Natural killer cell (primary cell): ENCODE results near the gene C19orf67. TPM values are rescaled to one million over a fixed set of nuclear protein-coding genes. Genes with fewer than 3 reads are reported as not detected.

Experiments
- ATAC-seq, 3 donors: fragments of 150-1000 bp in 2 of 3; fragments of 200-7000 bp in 1 of 3; cut with Tn5 transposase; 1 replicate in 1 of 3; 2 replicates in 2 of 3; pipeline ENCODE4 v1.10.0; 2021; ENCODE audit warnings: mild to moderate bottlenecking in 2 of 3, moderate library complexity in 2 of 3
- DNase-seq, 2 donors: peaks; one replicate each; pipeline versions ENCODE4 v3.0.0 to v3.0.0-alpha.2; 2013 to 2021; ENCODE audit warnings: mixed read lengths in 1 of 2
- H3K27ac ChIP-seq: one replicate; pipeline ENCODE4 v1.5.1; 2013; ENCODE audit warnings: mild to moderate bottlenecking, low read length
- H3K27me3 ChIP-seq: one replicate; pipeline ENCODE4 v1.6.1; 2013; ENCODE audit warnings: low read length; ENCODE audit not compliant: control insufficient read depth, insufficient read depth
- H3K36me3 ChIP-seq: one replicate; pipeline ENCODE4 v1.6.1; 2013; ENCODE audit warnings: low read length; ENCODE audit not compliant: control insufficient read depth, insufficient read depth
- H3K4me1 ChIP-seq: one replicate; pipeline ENCODE4 v1.6.1; 2013; ENCODE audit warnings: low read length; ENCODE audit not compliant: control insufficient read depth, insufficient read depth
- H3K4me3 ChIP-seq: one replicate; pipeline ENCODE4 v1.5.1; 2013; ENCODE audit warnings: low read length
- H3K9me3 ChIP-seq: one replicate; pipeline ENCODE4 v1.6.1; 2013; ENCODE audit warnings: low read length; ENCODE audit not compliant: control insufficient read depth, insufficient read depth
- H3K27ac Mint-ChIP-seq, 2 donors: one replicate each; pipeline ENCODE4 v1.8.0; 2022; ENCODE audit warnings: mild to moderate bottlenecking in 2 of 2, mixed read lengths in 2 of 2, moderate library complexity in 1 of 2
- H3K27me3 Mint-ChIP-seq, 2 donors: one replicate each; pipeline ENCODE4 v1.8.0; 2022; ENCODE audit warnings: low read depth in 2 of 2, mixed read lengths in 2 of 2
- H3K36me3 Mint-ChIP-seq: one replicate; pipeline ENCODE4 v1.8.0; 2022; ENCODE audit warnings: mixed read lengths
- H3K4me1 Mint-ChIP-seq, 2 donors: one replicate each; pipeline ENCODE4 v1.8.0; 2022; ENCODE audit warnings: mixed read lengths in 2 of 2
- H3K4me3 Mint-ChIP-seq: one replicate; pipeline ENCODE4 v1.8.0; 2022; ENCODE audit warnings: mild to moderate bottlenecking, moderate library complexity, mixed read lengths
- H3K9me3 Mint-ChIP-seq, 2 donors: one replicate each; pipeline ENCODE4 v1.8.0; 2022; ENCODE audit warnings: mixed read lengths in 2 of 2
- WGBS: methylation state at CpG from one replicate; pipeline ENCODE4 v1.1.7; 2013; ENCODE audit warnings: missing lambda C conversion rate; ENCODE audit not compliant: insufficient coverage; 5-methylcytosine and 5-hydroxymethylcytosine counted together
- intact Hi-C: fragments of 100-400 bp; cut with micrococcal nuclease; formaldehyde crosslinking; loops from one replicate; pipeline ENCODE4 v1.14.2; 2022
- total RNA-seq, 4 donors: library from RNA; stranded (reverse); fragments of 120-200 nt in 1 of 4; gene quantifications; one replicate each; pipeline versions ENCODE4 v1.2.3 to v1.2.4, GENCODE V29; 2013 to 2022
- TF ChIP-seq, protein P1 (sequence below): fragments of 200-600 bp; IDR thresholded peaks from one replicate; pipeline ENCODE4 v1.8.0; 2022; ENCODE audit warnings: antibody characterized with exemption

The C19orf67 gene
- total RNA-seq, 3 donors from 2014 or later (not counting 1 experiment from before 2014, with no cell fraction given), result 0.35 to 0.53 TPM; not detected in 1

DNA sequence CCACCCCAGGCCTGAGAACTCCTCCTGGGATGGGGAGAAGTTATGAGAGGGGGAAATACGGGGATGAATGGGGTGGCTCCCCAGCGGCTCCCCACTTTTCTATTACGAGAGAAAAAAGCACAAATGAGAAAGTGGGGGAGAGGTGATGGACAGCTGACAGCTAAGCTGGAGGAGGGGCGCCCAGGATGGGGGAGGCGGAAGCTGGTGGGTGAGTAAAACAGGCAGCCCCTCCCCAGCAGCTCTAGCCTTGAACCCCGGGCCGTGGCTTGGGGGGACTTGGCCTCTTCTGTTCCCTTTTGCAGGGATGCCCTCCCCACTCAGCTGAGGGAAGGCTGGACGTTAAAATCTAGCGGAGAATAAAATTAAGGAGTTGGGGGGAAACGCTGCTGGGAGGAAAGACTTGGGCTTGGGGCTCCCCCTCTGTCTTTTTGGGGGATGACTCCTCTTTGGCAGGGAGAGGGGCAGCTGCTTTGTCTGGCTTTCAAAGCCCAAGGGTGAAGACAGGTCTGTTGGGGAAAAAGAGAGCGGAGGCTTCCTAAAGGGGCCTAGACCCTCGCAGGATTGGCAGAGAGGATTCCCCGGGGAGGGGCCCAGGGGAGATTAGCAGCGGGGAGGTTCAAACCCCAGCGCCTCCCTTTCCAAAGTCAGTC, 6.4 kb upstream of the C19orf67 start:
- peaks cover 17% of the 10 kb centered on the region for H3K4me1 ChIP-seq
- H3K27me3 ChIP-seq, result no peaks in the 10 kb centered on the region
- ATAC-seq, result peak in 1 of 3 donors; percentile 4
- peaks cover 14 to 15% of the 10 kb centered on the region in 2 donors for H3K4me1 Mint-ChIP-seq
- intact Hi-C loops, result loop anchor here (1.0 to 5.0 kb wide), 3 partner anchors 11 to 45 kb away; partner anchors contain the start of gene ASF1B
- no peaks in the 10 kb centered on the region for H3K9me3 Mint-ChIP-seq
- peak in 1 of 2 donors; percentile 67 for DNase-seq
- peaks cover 7% of the 10 kb centered on the region for H3K9me3 ChIP-seq
- TF ChIP-seq, protein P1, sequence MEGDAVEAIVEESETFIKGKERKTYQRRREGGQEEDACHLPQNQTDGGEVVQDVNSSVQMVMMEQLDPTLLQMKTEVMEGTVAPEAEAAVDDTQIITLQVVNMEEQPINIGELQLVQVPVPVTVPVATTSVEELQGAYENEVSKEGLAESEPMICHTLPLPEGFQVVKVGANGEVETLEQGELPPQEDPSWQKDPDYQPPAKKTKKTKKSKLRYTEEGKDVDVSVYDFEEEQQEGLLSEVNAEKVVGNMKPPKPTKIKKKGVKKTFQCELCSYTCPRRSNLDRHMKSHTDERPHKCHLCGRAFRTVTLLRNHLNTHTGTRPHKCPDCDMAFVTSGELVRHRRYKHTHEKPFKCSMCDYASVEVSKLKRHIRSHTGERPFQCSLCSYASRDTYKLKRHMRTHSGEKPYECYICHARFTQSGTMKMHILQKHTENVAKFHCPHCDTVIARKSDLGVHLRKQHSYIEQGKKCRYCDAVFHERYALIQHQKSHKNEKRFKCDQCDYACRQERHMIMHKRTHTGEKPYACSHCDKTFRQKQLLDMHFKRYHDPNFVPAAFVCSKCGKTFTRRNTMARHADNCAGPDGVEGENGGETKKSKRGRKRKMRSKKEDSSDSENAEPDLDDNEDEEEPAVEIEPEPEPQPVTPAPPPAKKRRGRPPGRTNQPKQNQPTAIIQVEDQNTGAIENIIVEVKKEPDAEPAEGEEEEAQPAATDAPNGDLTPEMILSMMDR, result no peak
- peak overlapping the region; percentile 97 for H3K4me3 Mint-ChIP-seq
- peak overlapping the region; percentile 63 for H3K27ac ChIP-seq
- H3K36me3 ChIP-seq, result peaks cover 11% of the 10 kb centered on the region
- H3K27ac Mint-ChIP-seq, result peak overlapping the region; percentile 86 to 90
- peak overlapping the region; percentile 73 for H3K4me3 ChIP-seq
- H3K27me3 Mint-ChIP-seq, result no peaks in the 10 kb centered on the region
- H3K36me3 Mint-ChIP-seq, result no peaks in the 10 kb centered on the region
- WGBS, result 16% methylated on average over 15 of the region's 15 CpGs

DNA sequence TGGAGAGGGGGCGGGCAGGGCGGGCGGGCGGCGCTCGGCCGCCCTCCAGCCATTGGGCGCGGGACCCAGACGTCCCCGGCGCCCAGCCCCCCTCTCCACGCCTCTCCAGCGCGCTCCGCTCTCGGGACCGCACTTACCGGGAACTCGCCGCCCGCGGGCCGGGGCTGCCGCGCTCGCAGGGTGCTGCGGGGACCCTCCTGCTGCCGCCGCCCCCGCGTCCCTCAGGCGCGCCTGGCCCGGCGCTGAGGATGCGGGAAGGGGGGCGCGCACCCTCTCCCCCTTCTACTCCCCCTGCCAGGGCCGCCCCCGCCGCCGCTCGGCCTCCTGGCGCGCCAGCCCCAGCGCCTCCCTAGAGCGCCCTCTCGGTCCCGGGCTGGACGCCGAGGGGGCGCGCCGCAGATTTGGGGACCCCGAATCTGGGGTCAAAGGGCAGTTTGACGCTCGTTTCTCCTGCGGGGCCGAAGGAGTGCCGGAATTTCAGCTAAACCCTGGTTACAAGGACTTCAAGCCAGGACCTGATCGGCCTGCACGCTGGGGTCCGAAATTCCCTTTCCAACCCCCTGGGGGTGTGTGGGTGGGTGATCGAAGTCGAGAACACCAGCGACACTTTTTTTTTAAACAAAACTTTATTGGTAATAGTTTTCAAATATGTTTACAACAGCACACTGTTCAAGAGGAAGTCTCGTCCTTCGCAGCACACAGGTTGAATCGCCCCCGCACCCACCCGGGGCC, 5.7 kb upstream of the C19orf67 start:
- peak; percentile 67 to 79 for DNase-seq
- Mint-ChIP-seq H3K36me3 (no peaks in the 10 kb centered on the region), H3K27ac (peak overlapping the region; percentile 86 to 90), H3K4me3 (peak overlapping the region; percentile 97), H3K4me1 (peaks cover 14 to 15% of the 10 kb centered on the region in 2 donors), H3K9me3 (no peaks in the 10 kb centered on the region), H3K27me3 (no peaks in the 10 kb centered on the region)
- intact Hi-C loops, result loop anchor here (1.0 to 5.0 kb wide), 3 partner anchors 10 to 46 kb away; partner anchors contain the start of gene ASF1B
- Histone ChIP-seq H3K27me3 (no peaks in the 10 kb centered on the region), H3K9me3 (peaks cover 7% of the 10 kb centered on the region), H3K36me3 (peaks cover 8% of the 10 kb centered on the region), H3K4me1 (peaks cover 17% of the 10 kb centered on the region), H3K4me3 (peak overlapping the region; percentile 73), H3K27ac (peak overlapping the region; percentile 63)
- TF ChIP-seq, protein P1, result no peak
- under 1% methylated on average over 65 of the region's 72 CpGs for WGBS
- ATAC-seq, result peak; percentile 68 to 83 (median 75)

DNA sequence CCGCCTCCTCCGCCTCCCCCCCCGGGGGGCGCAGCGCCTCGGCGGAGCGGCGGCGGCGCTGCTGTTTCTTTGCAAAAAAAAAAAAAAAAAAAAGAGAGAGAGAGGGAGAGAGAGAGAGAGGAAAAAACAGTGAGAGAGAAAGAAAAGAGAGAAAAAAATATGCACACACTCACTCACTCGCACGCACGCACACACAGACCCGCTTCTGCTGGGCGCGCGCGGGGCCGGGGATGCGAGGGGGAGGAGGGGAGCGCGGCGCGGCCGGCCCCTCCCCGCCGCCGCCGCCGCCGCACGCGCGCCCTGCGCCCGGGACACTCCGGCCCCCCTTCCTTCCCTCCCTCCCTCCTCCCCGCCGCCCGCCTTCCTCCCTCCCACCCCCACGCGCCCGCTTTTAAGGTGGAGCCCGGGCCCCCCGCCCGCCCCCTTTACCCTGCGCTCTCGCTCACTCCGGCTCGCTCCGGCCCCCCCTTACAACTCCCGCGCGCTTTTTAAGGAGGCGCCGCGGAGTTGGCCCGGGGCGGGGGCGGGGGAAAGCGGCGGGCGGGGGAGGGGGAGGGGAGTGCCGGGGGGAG, 5.0 kb upstream of the C19orf67 start, which contains the start of gene SAMD1:
SAMD1 (minus strand) TSS at position 243 of the 572 bp plus-strand sequence.
- Histone ChIP-seq H3K4me1 (peaks cover 17% of the 10 kb centered on the region), H3K36me3 (peaks cover 8% of the 10 kb centered on the region), H3K4me3 (peak within 1 kb of the TSS; percentile 73), H3K27me3 (no peaks in the 10 kb centered on the region), H3K27ac (peak within 1 kb of the TSS; percentile 63), H3K9me3 (peaks cover 7% of the 10 kb centered on the region)
- Mint-ChIP-seq H3K4me1 (peaks cover 14 to 15% of the 10 kb centered on the region in 2 donors), H3K27me3 (no peaks in the 10 kb centered on the region), H3K9me3 (no peaks in the 10 kb centered on the region), H3K36me3 (no peaks in the 10 kb centered on the region), H3K4me3 (peak within 1 kb of the TSS; percentile 97), H3K27ac (peak within 1 kb of the TSS; percentile 86 to 90)
- intact Hi-C loops, result loop anchor here (1.0 to 5.0 kb wide), 3 partner anchors 9 to 47 kb away; partner anchors contain the start of gene ASF1B
- WGBS, result 0% methylated on average over 19 of the region's 65 CpGs
- TF ChIP-seq, protein P1, result no peak
- peak; percentile 60 to 81 (median 67) for ATAC-seq
- peak; percentile 65 to 92 for DNase-seq
